IgD-negative memory B cell (primary cell): ENCODE data around the gene ZNF655. TPM values are rescaled to one million over a fixed set of nuclear protein-coding genes. Genes with fewer than 3 reads are reported as not detected.
"Not testable (repeated sequence)": the region's sequence is repeated elsewhere in the genome, so short reads cannot be mapped to it uniquely, and the experiment has no call there.

Source experiments
- H3K27ac Mint-ChIP-seq, 3 donors: one replicate each; pipeline ENCODE4 v1.8.0; 2020 to 2022; ENCODE audit warnings: mild to moderate bottlenecking in 3 of 3, mixed read lengths in 3 of 3, moderate library complexity in 1 of 3
- H3K27me3 Mint-ChIP-seq: one replicate; pipeline ENCODE4 v1.8.0; 2021; ENCODE audit warnings: mixed read lengths
- H3K36me3 Mint-ChIP-seq: one replicate; pipeline ENCODE4 v1.8.0; 2020; ENCODE audit warnings: mild to moderate bottlenecking, mixed read lengths
- H3K4me1 Mint-ChIP-seq, 3 donors: one replicate each; pipeline ENCODE4 v1.8.0; 2020 to 2022; ENCODE audit warnings: mixed read lengths in 3 of 3, mild to moderate bottlenecking in 1 of 3
- H3K4me3 Mint-ChIP-seq, 4 donors: one replicate each; pipeline ENCODE4 v1.8.0; 2020 to 2022; ENCODE audit warnings: mild to moderate bottlenecking in 4 of 4, mixed read lengths in 4 of 4, moderate library complexity in 3 of 4
- H3K9me3 Mint-ChIP-seq, 3 donors: one replicate each; pipeline ENCODE4 v1.8.0; 2020 to 2021; ENCODE audit warnings: mixed read lengths in 3 of 3, mild to moderate bottlenecking in 1 of 3
- polyA plus RNA-seq: library from polyadenylated mRNA; unstranded; fragments of 300-500 nt; fragmentation: Illumina TruSeq; gene quantifications from one replicate; pipeline ENCODE4 v1.2.3, GENCODE V29; 2021

Gene ZNF655, protein sequence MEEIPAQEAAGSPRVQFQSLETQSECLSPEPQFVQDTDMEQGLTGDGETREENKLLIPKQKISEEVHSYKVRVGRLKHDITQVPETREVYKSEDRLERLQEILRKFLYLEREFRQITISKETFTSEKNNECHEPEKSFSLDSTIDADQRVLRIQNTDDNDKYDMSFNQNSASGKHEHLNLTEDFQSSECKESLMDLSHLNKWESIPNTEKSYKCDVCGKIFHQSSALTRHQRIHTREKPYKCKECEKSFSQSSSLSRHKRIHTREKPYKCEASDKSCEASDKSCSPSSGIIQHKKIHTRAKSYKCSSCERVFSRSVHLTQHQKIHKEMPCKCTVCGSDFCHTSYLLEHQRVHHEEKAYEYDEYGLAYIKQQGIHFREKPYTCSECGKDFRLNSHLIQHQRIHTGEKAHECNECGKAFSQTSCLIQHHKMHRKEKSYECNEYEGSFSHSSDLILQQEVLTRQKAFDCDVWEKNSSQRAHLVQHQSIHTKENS
- polyA plus RNA-seq = 66.9 TPM

DNA sequence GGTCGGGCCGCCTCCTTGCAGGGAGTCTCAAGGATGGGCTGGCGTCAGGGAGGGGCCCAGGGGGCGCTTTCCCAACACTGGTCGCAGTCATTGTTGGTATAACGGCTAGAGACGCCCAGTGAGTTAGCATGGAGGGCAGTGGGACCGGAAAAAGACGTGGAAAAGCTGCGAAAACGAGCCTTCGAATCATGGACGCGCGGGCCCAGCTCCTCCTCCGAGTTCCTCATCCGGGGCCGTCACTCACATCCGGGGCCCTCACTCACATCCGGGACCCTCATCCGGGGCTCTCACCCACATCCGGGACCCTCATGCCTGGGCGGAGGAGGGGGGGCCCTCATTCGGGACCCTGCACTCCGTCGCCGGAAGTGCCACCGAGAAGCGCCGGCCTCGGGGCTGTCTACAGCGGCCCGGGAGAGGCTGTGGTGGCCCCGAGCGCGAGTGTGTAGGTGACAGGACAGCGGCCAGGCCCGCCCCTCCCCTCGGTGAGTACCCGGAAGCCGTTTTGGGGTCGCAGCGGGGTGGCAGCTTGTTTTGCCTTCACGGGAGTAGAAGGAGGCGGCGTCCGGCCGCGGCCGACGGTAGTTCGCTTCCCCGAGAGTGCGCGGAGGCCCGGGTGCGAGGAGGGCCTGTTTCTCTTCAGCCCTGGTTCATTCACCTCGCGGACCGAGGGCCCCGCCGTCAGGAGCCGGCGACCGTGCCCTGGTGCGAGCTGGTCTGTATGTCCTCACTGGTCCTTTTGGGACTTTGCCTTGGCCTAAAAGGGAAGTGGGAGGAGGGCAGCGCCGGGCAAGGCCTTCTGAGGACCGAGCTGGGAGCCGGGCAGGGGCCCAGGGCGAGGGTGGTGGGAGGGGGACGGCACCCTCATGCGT, at the start of gene ZNF655:
ZNF655 (plus strand) TSS at position 337 of the 869 bp plus-strand sequence. CDS start 1,918 bp downstream, outside the sequence.
- Mint-ChIP-seq H3K27me3 (no peaks in the 10 kb centered on the region), H3K4me1 (peaks cover 26 to 35% (median 32%) of the 10 kb centered on the region in 3 donors), H3K36me3 (peaks cover 4% of the 10 kb centered on the region), H3K4me3 (peak within 1 kb of the TSS; percentile 93 to 99 (median 98)), H3K9me3 (no peaks in the 10 kb centered on the region), H3K27ac (peak within 1 kb of the TSS; percentile 88 to 100 (median 99))

DNA sequence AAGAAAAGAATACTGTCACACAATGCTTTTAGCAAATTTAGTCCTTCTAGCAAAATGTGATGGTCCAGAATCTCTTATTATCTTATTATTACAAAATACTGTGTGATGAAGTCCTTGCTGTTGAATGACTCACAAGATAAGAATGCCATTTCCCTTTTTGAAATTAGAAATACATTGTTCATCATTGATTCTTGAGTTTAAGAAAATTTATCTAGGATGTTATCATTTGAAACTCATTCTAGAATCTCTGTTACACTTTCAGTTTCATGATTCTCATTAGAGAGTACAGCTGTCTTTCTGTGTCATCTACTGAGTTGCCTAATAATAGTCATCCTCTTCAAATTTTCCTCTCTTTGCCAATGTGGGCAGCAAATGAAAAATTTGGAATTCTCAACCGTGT, 44.4 kb upstream of the ZNF655 start:
- Mint-ChIP-seq H3K4me1 (peaks cover 5 to 11% (median 7%) of the 10 kb centered on the region in 3 donors), H3K27me3 (no peaks in the 10 kb centered on the region), H3K27ac (no peak overlapping the region), H3K9me3 (no peaks in the 10 kb centered on the region), H3K36me3 (peaks cover 13% of the 10 kb centered on the region), H3K4me3 (peak overlapping the region in 1 of 4 donors; percentile 41)

DNA sequence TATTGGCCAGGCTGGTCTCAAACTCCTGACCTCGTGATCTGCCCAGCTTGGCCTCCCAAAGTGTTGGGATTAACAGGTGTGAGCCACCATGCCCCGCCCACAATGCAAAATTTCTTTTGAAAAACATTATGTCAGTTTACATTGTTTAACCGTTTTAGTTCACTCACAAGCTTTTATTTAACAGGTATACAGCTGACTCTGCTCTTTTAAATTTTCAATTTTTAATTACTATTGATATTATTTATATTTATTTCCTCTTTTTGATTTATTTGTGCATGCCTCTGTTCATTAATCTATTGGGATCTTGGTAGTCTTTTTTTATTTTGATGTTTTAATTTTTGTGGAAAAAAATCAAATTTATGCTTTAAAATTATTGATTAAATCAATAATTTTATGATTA, 37.0 kb upstream of the ZNF655 start:
- peaks cover 11% of the 10 kb centered on the region for H3K36me3 Mint-ChIP-seq
- no peaks in the 10 kb centered on the region for H3K27me3 Mint-ChIP-seq
- H3K4me1 Mint-ChIP-seq = peaks cover 0 to 9% (median 2%) of the 10 kb centered on the region in 3 donors
- H3K9me3 Mint-ChIP-seq = no peaks in the 10 kb centered on the region
- H3K27ac Mint-ChIP-seq = no peak overlapping the region
- no peak overlapping the region for H3K4me3 Mint-ChIP-seq

DNA sequence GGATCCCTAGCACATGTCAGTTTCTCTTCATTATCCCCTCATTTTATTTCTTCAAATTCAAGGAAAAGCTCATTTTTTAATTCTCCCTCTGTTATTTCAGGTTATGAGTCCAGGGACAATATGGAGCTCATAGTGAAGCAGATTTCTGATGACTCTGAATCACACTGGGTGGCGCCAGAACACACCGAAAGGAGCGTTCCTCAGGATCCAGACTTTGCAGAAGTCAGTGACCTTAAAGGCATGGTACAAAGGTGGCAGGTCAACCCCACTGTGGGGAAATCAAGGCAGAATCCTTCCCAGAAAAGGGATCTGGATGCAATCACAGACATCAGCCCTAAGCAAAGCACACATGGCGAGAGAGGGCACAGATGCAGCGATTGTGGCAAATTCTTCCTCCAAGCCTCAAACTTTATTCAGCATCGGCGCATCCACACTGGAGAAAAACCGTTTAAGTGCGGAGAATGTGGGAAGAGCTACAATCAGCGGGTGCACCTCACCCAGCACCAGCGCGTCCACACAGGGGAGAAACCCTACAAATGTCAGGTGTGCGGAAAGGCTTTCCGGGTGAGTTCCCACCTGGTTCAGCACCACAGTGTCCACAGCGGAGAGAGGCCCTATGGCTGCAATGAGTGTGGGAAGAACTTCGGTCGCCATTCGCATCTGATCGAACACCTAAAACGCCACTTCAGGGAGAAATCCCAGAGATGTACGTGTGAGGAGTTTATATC, 32.6 kb upstream of the ZNF655 start:
- Mint-ChIP-seq H3K4me1 (peaks cover 0 to 9% (median 1%) of the 10 kb centered on the region in 3 donors), H3K27ac (no peak overlapping the region), H3K9me3 (peaks cover 2 to 11% (median 9%) of the 10 kb centered on the region in 3 donors), H3K4me3 (no peak overlapping the region), H3K36me3 (peaks cover 14% of the 10 kb centered on the region), H3K27me3 (no peaks in the 10 kb centered on the region)

DNA sequence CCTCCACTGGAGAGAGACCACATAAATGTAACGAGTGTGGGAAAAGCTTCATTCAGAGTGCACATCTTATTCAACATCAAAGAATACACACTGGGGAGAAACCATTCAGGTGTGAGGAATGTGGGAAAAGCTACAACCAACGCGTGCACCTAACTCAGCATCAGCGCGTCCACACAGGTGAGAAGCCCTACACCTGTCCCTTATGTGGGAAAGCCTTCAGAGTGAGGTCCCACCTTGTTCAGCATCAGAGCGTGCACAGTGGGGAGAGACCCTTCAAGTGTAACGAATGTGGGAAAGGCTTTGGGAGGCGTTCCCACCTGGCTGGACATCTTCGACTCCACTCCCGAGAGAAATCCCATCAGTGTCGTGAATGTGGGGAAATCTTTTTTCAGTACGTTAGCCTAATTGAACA, 27.1 kb upstream of the ZNF655 start:
- Mint-ChIP-seq H3K9me3 (peaks cover 14 to 24% (median 23%) of the 10 kb centered on the region in 3 donors), H3K4me3 (peak overlapping the region in 2 of 4 donors; percentile 12 to 70), H3K27me3 (no peaks in the 10 kb centered on the region), H3K4me1 (peaks cover 0 to 3% (median 0%) of the 10 kb centered on the region in 3 donors), H3K27ac (no peak overlapping the region), H3K36me3 (peaks cover 30% of the 10 kb centered on the region)

DNA sequence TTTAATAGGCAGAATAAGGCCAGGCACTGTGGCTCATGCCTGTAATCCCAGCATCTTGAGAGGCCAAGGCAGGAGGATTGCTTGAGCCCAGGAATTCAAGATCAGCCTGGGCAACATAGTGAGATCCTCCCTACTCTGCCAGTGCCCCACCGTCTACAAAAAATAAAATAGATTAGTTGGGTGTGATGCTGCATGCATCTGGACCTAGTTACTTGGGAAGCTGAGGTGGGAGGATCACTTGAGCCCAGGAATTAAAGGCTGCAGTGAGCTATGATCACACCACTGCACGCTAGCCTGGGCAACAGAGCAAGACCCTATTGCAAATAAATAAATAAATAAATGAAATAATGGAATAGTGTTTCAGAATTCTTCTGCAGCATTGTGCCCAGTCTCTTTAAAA, 22.8 kb upstream of the ZNF655 start:
- no peaks in the 10 kb centered on the region for H3K27me3 Mint-ChIP-seq
- H3K27ac Mint-ChIP-seq = no peak overlapping the region
- no peak overlapping the region for H3K4me3 Mint-ChIP-seq
- peaks cover 19% of the 10 kb centered on the region for H3K36me3 Mint-ChIP-seq
- peaks cover 18 to 34% (median 20%) of the 10 kb centered on the region in 3 donors for H3K9me3 Mint-ChIP-seq
- peaks cover 0 to 1% (median 0%) of the 10 kb centered on the region in 3 donors for H3K4me1 Mint-ChIP-seq

DNA sequence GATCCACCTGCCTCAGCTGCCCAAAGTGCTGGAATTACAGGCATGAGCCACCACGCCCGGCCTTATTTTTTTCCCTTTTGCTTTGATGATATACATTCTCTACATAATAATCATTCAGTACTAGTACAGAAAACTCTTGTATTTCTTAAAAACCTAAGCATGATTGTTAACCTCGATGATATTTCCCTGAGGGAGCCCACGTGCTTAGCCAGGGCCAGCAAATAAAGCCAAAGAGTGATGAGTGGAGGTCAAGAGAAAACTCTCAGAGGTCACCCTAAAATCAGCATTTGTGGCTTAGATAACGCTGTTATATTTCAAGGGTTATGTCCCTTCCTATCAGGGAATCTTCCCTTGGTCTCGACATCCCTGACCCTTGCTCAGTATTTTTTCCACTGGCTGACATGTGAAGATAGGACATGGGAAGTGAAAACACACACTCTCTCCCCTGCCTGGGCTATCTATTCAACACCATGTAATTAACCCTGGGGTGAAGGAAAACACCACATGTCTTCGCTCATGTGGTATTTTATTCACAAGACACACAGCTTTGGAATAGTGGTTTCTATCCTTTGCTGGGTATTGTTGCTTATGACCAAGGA, 19.1 kb upstream of the ZNF655 start:
- H3K9me3 Mint-ChIP-seq = peaks cover 12 to 30% (median 14%) of the 10 kb centered on the region in 3 donors
- H3K27me3 Mint-ChIP-seq = no peaks in the 10 kb centered on the region
- no peaks in the 10 kb centered on the region for H3K36me3 Mint-ChIP-seq
- H3K4me3 Mint-ChIP-seq = peak overlapping the region in 1 of 4 donors; percentile 43
- no peak overlapping the region for H3K27ac Mint-ChIP-seq
- peaks cover 0 to 1% (median 0%) of the 10 kb centered on the region in 3 donors for H3K4me1 Mint-ChIP-seq

DNA sequence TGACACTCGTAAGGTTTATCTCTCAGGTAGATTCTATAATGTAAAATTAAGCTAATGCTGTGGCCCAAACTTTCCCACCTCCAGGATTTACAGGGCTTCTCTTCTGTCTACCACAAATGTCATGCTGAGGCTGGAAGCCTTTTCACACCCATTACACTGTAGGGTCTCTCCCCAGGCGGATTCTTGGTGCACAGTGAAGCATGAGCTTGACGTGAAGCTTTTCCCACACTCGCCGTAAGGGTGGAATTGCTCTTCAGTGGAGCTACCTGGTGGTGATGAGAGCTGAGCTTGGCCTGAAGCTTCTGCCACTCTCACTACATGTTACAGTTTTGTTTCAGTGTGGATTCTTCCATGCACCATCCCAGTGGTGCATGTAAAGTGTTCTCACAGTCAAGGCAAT, 17.9 kb upstream of the ZNF655 start:
- Mint-ChIP-seq H3K27ac (no peak overlapping the region), H3K4me1 (peaks cover 0 to 2% (median 0%) of the 10 kb centered on the region in 3 donors), H3K36me3 (peaks cover 3% of the 10 kb centered on the region), H3K9me3 (peaks cover 11 to 26% (median 14%) of the 10 kb centered on the region in 3 donors), H3K27me3 (no peaks in the 10 kb centered on the region), H3K4me3 (peak overlapping the region in 1 of 4 donors; percentile 27)

DNA sequence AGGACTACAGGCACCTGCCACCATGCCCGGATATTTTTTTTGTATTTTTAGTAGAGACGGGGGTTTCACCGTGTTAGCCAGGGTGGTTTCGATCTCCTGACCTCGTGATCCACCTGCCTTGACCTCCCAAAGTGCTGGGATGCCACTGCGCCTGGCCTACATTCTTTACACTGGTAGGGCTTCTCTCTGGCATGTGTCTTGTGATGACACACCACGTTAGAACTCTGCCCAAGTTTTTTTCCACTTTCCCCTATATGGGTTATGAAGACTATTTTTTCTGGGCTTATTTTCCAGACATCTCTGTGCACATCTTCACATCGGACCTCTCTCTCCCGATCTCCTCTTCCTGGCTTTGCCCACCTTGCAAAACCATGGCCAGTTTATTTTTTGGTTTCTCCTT, 17.2 kb upstream of the ZNF655 start:
- Mint-ChIP-seq H3K27me3 (no peaks in the 10 kb centered on the region), H3K36me3 (peaks cover 3% of the 10 kb centered on the region), H3K4me1 (peaks cover 0 to 2% (median 0%) of the 10 kb centered on the region in 3 donors), H3K9me3 (peaks cover 11 to 26% (median 14%) of the 10 kb centered on the region in 3 donors), H3K4me3 (no peak overlapping the region), H3K27ac (peak overlapping the region in 1 of 3 donors; percentile 39)

DNA sequence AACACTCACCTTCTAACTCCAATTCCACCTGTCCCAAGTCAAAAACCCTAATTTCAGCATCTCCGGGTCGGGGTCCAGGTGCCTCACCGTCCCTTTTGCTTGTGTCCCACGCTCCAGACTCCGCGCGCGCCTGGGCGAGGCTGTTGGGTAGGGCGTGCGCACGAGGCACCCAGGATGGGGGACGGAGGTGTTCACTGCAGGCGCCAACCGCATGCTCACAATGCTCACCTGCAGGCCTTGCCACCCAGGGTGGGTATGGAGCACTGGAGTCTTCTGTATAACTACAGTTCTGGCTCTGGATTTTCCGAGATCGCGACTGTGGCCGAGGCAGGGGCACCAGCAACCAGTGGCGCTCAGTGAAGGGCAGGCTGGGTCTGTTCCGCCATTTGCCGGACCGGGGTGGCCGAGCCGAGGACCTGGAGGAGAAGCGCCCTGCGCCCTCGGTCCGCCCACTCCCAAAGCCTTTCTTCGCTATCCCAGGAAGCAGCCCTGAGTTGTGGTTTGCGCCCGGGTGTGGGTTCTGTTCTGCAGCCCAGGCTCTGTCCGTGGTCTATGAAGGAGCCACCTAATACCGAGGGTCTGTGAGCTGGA, 15.3 kb upstream of the ZNF655 start:
- H3K4me3 Mint-ChIP-seq = peak overlapping the region in 1 of 4 donors; percentile 17

DNA sequence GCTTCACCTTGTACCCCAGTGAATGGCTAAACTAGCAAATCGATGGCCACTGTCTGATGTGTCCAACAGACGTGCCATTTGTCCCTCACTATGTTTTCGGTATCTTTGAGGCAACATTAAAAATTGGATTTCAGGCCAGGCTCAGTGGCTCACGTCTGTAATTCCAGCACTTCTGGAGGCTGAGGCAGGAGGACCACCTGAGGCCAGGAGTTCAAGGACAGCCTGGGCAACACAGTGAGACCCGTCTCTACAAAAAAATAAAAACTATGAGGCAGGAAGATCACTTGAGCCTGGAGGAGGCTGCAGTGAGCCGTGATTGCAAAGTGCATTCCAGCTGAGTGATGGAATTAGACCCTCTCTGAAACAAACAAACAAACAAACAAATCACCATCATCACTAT, 14.5 kb upstream of the ZNF655 start:
- Mint-ChIP-seq H3K4me1 (peaks cover 0 to 3% (median 0%) of the 10 kb centered on the region in 3 donors), H3K9me3 (peaks cover 10 to 18% (median 14%) of the 10 kb centered on the region in 3 donors), H3K36me3 (peaks cover 5% of the 10 kb centered on the region), H3K27ac (no peak overlapping the region), H3K4me3 (no peak overlapping the region), H3K27me3 (no peaks in the 10 kb centered on the region)

More for the DNA sequence above, 15.3 kb upstream of the ZNF655 start:
- Mint-ChIP-seq H3K27me3 (no peaks in the 10 kb centered on the region), H3K9me3 (peaks cover 10 to 21% (median 14%) of the 10 kb centered on the region in 3 donors), H3K4me1 (peaks cover 0 to 3% (median 0%) of the 10 kb centered on the region in 3 donors), H3K36me3 (peaks cover 4% of the 10 kb centered on the region), H3K27ac (no peak overlapping the region)

DNA sequence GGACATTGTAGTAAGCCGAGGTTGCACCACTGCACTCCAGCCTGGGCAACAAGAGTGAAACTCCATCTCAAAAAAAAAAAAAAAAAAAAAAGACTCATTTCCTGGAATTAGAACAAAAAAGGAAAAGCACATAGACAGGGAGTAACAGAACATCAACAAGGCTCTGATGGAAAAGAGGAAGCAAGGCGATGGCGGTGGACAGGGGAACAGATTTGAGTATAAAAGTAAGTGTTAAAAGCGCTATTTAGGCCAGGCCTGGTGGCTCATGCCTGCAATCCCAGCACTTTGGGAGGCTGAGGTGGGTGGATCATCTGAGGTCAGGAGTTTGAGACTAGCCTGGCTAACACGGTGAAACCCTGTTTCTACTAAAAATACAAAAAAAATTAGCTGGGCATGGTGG, 13.1 kb upstream of the ZNF655 start:
- H3K4me1 Mint-ChIP-seq, H3K36me3 Mint-ChIP-seq, H3K4me3 Mint-ChIP-seq, H3K27ac Mint-ChIP-seq, H3K27me3 Mint-ChIP-seq: not testable (repeated sequence)
- peaks cover 8 to 17% (median 10%) of the 10 kb centered on the region in 3 donors for H3K9me3 Mint-ChIP-seq

DNA sequence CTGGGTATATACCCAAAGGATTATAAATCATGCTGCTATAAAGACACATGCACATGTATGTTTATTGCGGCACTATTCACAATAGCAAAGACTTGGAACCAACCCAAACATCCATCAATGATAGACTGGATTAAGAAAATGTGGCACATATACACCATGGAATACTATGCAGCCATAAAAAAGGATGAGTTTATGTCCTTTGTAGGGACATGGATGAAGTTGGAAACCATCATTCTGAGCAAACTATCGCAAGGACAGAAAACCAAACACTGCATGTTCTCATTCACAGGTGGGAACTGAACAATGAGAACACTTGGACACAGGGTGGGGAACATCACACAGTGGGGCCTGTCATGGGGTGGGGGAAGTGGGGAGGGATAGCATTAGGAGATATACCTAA, 8.9 kb upstream of the ZNF655 start:
- H3K27ac Mint-ChIP-seq, H3K36me3 Mint-ChIP-seq, H3K9me3 Mint-ChIP-seq, H3K27me3 Mint-ChIP-seq: not testable (repeated sequence)
- Mint-ChIP-seq H3K4me1 (peaks cover 8 to 20% (median 16%) of the 10 kb centered on the region in 3 donors), H3K4me3 (peak overlapping the region in 2 of 4 donors; percentile 12 to 90)
